ENCODE data around the gene STAT3.
"Not testable (repeated sequence)": the region's sequence is repeated elsewhere in the genome, so short reads cannot be mapped to it uniquely, and the experiment has no call there.

The STAT3 gene

GRCh38 chr17:42408061-42408460 lies 19.8 kb upstream of the STAT3 start:
- DNase-seq (ENCODE audit: low spot score) = no peak

- peak; percentile 63 for DNase-seq (ENCODE audit: low spot score)
Observed at GRCh38 chr17:42407289-42407836, 19.1 kb upstream of the STAT3 start.

- no peak for DNase-seq (ENCODE audit: low spot score)
Observed at GRCh38 chr17:42406615-42407288, 18.5 kb upstream of the STAT3 start.

- peak; percentile 81 for DNase-seq (ENCODE audit: low spot score)
Observed at GRCh38 chr17:42405963-42406495, 17.8 kb upstream of the STAT3 start.

- no peak for DNase-seq (ENCODE audit: low spot score)
Observed at GRCh38 chr17:42405076-42405475, 16.8 kb upstream of the STAT3 start.

GRCh38 chr17:42404326-42405055 lies 16.2 kb upstream of the STAT3 start:
- DNase-seq (ENCODE audit: low spot score) = no peak

GRCh38 chr17:42403150-42403549 lies 14.9 kb upstream of the STAT3 start:
- peak; percentile 39 for DNase-seq (ENCODE audit: low spot score)

GRCh38 chr17:42402117-42402516 lies 13.9 kb upstream of the STAT3 start:
- DNase-seq (ENCODE audit: low spot score) = no peak

- not testable (repeated sequence) for DNase-seq (ENCODE audit: low spot score)
Observed at GRCh38 chr17:42400844-42401375, 12.7 kb upstream of the STAT3 start.

- DNase-seq (ENCODE audit: low spot score) = no peak
Observed at GRCh38 chr17:42399948-42400843, 12.0 kb upstream of the STAT3 start.

GRCh38 chr17:42399121-42399520 lies 10.9 kb upstream of the STAT3 start:
- no peak for DNase-seq (ENCODE audit: low spot score)

GRCh38 chr17:42395601-42396000 lies 7.4 kb upstream of the STAT3 start:
- DNase-seq (ENCODE audit: low spot score) = not testable (repeated sequence)

- no peak for DNase-seq (ENCODE audit: low spot score)
Observed at GRCh38 chr17:42394838-42395237, 6.6 kb upstream of the STAT3 start.

GRCh38 chr17:42392692-42393415 lies 4.6 kb upstream of the STAT3 start:
- peak; percentile 36 for DNase-seq (ENCODE audit: low spot score)

GRCh38 chr17:42391439-42391838 lies 3.2 kb upstream of the STAT3 start:
- not testable (repeated sequence) for DNase-seq (ENCODE audit: low spot score)

GRCh38 chr17:42389899-42390298 lies 1.7 kb upstream of the STAT3 start:
- no peak for DNase-seq (ENCODE audit: low spot score)

GRCh38 chr17:42389135-42389417 lies 834 bp upstream of the STAT3 start:
- DNase-seq (ENCODE audit: low spot score) = no peak

- peak; percentile 27 for DNase-seq (ENCODE audit: low spot score)
Observed at GRCh38 chr17:42387661-42388380, 421 bp downstream of the STAT3 start.

GRCh38 chr17:42386777-42387657 lies 1.2 kb downstream of the STAT3 start:
- peak; percentile 23 for DNase-seq (ENCODE audit: low spot score)

- no peak for DNase-seq (ENCODE audit: low spot score)
Observed at GRCh38 chr17:42381898-42382297, 6.3 kb downstream of the STAT3 start.

Data from activated CD4-positive, alpha-beta T cell treated with anti-CD3 and anti-CD28 coated beads, Interleukin-2, Interleukin-4, amounts not matched to agents 100 ng/mL and 50 ng/mL, durations not matched to agents 16 hours and 8 hours (primary cell).